ENCODE measurements around the gene HOXB5.
A peak's percentile ranks its signal among the peaks of the same experiment; 100 is the strongest.

The HOXB5 gene

DNA sequence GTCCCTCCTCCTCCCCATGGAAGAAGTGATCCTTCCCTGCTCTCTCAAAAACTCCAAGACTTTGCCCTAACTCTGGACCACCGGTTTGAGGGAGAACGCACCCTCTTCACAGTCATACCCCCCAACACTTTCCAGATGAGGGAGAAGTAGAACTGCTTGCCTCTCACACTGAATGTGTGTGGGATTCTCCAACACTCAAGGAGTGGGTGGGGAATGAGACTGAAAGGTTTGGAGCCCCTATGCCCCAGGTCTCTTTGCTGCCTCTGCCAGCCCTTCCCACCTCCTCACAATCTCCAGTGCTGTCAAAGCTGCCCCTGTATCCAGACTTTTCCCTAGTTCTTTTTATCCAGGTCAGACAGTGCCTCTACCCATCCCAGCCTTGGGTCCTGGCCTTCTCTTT, 26.9 kb downstream of the HOXB5 start:
- H3K4me3 Mint-ChIP-seq: no peak overlapping the region
- H3K27me3 Mint-ChIP-seq (ENCODE audit: low read depth, poor library complexity): peaks cover 4% of the 10 kb centered on the region
- H3K4me1 Mint-ChIP-seq: peaks cover 23% of the 10 kb centered on the region
- H3K27ac Mint-ChIP-seq: no peak overlapping the region
- peaks cover 35% of the 10 kb centered on the region for H3K36me3 Mint-ChIP-seq (ENCODE audit: low read depth)
- DNase-seq: no peak
- TF ChIP-seq, protein P1, sequence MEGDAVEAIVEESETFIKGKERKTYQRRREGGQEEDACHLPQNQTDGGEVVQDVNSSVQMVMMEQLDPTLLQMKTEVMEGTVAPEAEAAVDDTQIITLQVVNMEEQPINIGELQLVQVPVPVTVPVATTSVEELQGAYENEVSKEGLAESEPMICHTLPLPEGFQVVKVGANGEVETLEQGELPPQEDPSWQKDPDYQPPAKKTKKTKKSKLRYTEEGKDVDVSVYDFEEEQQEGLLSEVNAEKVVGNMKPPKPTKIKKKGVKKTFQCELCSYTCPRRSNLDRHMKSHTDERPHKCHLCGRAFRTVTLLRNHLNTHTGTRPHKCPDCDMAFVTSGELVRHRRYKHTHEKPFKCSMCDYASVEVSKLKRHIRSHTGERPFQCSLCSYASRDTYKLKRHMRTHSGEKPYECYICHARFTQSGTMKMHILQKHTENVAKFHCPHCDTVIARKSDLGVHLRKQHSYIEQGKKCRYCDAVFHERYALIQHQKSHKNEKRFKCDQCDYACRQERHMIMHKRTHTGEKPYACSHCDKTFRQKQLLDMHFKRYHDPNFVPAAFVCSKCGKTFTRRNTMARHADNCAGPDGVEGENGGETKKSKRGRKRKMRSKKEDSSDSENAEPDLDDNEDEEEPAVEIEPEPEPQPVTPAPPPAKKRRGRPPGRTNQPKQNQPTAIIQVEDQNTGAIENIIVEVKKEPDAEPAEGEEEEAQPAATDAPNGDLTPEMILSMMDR (IDR thresholded peaks at IDR 0.05): no peak
- no peaks in the 10 kb centered on the region for H3K9me3 Mint-ChIP-seq

DNA sequence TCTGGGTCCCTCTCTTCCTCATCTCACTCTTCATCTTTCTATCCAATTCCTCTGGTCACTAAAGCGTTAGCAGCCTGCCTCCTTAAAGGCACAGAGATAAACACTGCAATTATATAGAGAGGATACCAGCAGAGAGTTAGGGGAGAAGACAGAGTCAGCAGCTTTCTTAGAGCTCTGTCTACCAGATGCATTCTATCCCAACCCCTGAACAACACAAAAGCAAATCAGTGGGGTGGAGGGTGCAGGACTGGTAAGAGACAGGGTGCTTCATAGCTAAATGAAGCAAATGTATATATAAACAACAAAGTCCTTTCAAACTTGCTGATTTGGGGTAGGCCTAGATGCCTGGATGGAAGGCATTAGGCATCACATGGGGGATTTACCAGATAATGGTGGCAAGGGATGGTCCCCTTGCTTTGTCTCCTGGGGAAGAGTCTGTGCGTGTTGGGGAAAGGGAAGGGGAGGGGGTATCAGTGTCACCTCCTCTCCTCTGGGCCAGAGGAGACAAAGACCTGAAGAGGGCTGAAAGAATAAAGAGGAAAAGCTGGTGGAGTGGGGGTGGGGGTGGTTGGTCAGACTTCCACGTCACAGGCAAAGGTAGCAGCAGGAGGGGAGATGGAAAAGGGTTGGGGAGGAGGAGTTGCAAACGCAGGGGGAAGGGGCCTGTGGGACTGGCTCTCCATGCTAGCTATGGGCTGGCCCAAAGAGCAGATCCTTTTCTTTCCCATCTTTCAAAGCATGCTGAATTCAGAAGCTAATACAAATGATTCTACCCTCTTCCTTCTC, 27.5 kb downstream of the HOXB5 start:
- DNase-seq: no peak
- no peaks in the 10 kb centered on the region for H3K9me3 Mint-ChIP-seq
- TF ChIP-seq, protein P1 (IDR thresholded peaks at IDR 0.05): no peak
- H3K27me3 Mint-ChIP-seq (ENCODE audit: low read depth, poor library complexity): peaks cover 4% of the 10 kb centered on the region
- H3K27ac Mint-ChIP-seq: no peak overlapping the region
- peaks cover 29% of the 10 kb centered on the region for H3K4me1 Mint-ChIP-seq
- peaks cover 36% of the 10 kb centered on the region for H3K36me3 Mint-ChIP-seq (ENCODE audit: low read depth)
- H3K4me3 Mint-ChIP-seq: no peak overlapping the region

DNA sequence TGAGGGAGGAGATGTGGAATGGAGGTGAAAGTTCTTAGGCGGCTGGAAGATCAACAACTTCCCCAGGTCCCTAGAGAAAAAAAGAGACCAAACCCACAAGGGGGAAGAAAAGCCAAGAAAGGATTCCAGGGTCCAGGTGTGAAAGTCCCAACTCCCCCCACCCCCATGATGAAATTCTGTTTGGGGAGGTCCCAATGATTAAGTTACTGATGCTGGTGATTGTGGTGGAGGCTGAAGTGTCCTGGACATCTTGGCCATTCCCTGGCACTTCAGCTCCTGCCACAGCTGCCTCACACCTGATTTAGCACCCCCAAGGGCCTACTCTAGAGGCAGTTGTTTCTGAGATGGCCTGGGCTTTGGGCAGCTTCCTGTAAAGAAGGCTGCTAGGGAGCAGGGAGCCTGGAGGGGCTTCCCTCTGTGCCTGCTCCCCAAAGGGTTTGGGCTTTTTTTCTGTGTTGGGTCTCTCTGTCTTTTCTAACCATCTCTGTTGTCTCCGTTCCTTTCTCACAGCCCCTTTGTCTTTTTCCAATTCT, 28.5 kb downstream of the HOXB5 start:
- DNase-seq: no peak
- Mint-ChIP-seq H3K9me3 (no peaks in the 10 kb centered on the region), H3K4me3 (no peak overlapping the region), H3K4me1 (peaks cover 40% of the 10 kb centered on the region), H3K36me3 (ENCODE audit: low read depth) (peaks cover 37% of the 10 kb centered on the region), H3K27me3 (ENCODE audit: low read depth, poor library complexity) (peaks cover 4% of the 10 kb centered on the region), H3K27ac (no peak overlapping the region)
- TF ChIP-seq, protein P1 (IDR thresholded peaks at IDR 0.05): no peak

DNA sequence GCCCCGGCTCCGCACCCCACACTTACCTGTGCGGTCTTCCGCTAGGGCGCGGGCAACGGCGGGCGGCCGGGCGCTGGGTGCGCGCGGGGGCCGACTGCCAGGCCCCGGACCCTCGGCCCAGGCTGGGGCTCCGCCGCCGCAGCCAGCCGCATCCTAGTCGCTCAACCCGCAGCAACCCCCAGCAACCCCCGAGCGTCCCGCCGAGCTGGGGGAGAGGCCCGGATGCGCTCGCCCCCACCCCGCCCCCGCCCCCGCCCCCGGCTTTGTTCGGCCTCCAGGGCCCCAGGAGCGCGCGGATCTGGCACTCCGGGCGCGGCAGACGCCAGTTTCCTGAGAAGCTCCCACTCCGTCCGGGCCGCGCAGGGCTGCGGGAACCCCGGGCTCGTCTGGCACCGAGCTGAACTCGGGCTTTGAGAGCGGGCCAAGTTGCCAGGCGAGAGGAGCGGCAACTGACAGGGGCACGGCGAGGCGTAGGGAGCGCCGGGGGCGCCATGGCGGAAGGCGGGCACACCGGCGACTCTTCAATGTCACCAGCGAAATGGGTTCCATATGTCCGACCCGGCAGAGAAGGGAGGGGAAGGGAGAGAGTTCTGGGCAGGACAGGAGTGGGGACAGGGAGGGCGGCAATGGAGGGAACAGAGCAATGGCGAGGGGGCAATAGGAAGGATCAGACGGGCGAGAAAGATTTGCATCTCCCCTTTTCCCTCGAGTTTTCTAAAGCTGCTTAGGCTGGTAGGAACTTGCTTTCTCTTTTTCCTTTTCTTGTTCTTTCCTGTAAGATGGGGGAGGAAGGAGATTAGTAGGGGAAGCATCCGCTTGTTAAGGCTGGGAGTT, 29.2 kb downstream of the HOXB5 start:
- peaks cover 4% of the 10 kb centered on the region for H3K27me3 Mint-ChIP-seq (ENCODE audit: low read depth, poor library complexity)
- TF ChIP-seq, protein P1 (IDR thresholded peaks at IDR 0.05): no peak
- no peaks in the 10 kb centered on the region for H3K9me3 Mint-ChIP-seq
- peaks cover 34% of the 10 kb centered on the region for H3K36me3 Mint-ChIP-seq (ENCODE audit: low read depth)
- H3K4me3 Mint-ChIP-seq: no peak overlapping the region
- no peak overlapping the region for H3K27ac Mint-ChIP-seq
- peaks cover 46% of the 10 kb centered on the region for H3K4me1 Mint-ChIP-seq
- no peak for DNase-seq

DNA sequence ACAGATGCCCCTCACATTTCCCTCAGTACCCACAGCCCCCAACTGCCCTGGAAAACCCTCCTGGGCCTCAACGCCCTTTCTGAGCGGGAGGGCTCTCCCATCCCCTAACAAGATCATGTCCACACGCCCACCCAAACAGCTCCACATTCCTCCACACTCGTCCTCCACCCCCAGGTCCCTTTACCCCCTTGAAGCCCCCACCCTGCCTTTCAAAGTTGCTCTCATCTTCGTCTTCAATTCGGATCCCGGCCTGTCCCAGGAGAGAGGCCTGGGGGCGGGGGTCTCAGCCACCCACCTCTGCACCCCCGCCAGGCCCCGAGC, 29.8 kb downstream of the HOXB5 start:
- no peaks in the 10 kb centered on the region for H3K9me3 Mint-ChIP-seq
- H3K27ac Mint-ChIP-seq: peak overlapping the region; percentile 100
- H3K27me3 Mint-ChIP-seq (ENCODE audit: low read depth, poor library complexity): peaks cover 4% of the 10 kb centered on the region
- H3K36me3 Mint-ChIP-seq (ENCODE audit: low read depth): peaks cover 34% of the 10 kb centered on the region
- H3K4me1 Mint-ChIP-seq: peaks cover 52% of the 10 kb centered on the region
- TF ChIP-seq, protein P1 (IDR thresholded peaks at IDR 0.05): no peak
- DNase-seq: no peak
- peak overlapping the region; percentile 87 for H3K4me3 Mint-ChIP-seq
